Right cardiac atrium (tissue), 5 donors: ENCODE results near the gene FHIT. TPM values are rescaled to one million over a fixed set of nuclear protein-coding genes. Genes with fewer than 3 reads are reported as not detected.
"Not testable (repeated sequence)": the region's sequence is repeated elsewhere in the genome, so short reads cannot be mapped to it uniquely, and the experiment has no call there.

Experiments
- ATAC-seq, 2 donors: fragments of 200-7000 bp; cut with Tn5 transposase; one replicate each; pipeline versions ENCODE4 v1.8.0 to v1.9.1; 2020; ENCODE audit warnings: moderate library complexity in 2 of 2, mild to moderate bottlenecking in 1 of 2
- DNase-seq, 3 donors: peaks; one replicate each; pipeline ENCODE4 v3.0.0-alpha.2; 2020
- H3K27ac ChIP-seq: one replicate; pipeline ENCODE4 v1.5.1; 2013; ENCODE audit warnings: mild to moderate bottlenecking, low read length, control low read depth, moderate library complexity
- H3K27me3 ChIP-seq: one replicate; pipeline ENCODE4 v1.6.1; 2013; ENCODE audit not compliant: control insufficient read depth, insufficient read depth
- H3K4me1 ChIP-seq: one replicate; pipeline ENCODE4 v1.6.1; 2013; ENCODE audit warnings: low read length; ENCODE audit not compliant: control insufficient read depth, insufficient read depth
- H3K4me3 ChIP-seq: one replicate; pipeline ENCODE4 v1.5.1; 2013; ENCODE audit warnings: low read length, control low read depth
- H3K9me3 ChIP-seq: one replicate; pipeline ENCODE4 v1.6.1; 2013; ENCODE audit warnings: low read length; ENCODE audit not compliant: control insufficient read depth
- WGBS: extraction: QIAGEN DNeasy Blood & Tissue Kit; methylation state at CpG from one replicate; pipeline ENCODE4 v1.1.7; 2013; 5-methylcytosine and 5-hydroxymethylcytosine counted together
- intact Hi-C, 4 donors: fragments of 100-400 bp; cut with DNase I; formaldehyde crosslinking; loops; one replicate each; pipeline versions ENCODE4 v1.11.0 to v1.14.0; 2022 to 2023
- polyA plus RNA-seq: library from polyadenylated mRNA; stranded (reverse); fragments of 200-250 nt; gene quantifications from one replicate; pipeline ENCODE4 v1.2.3, GENCODE V29; 2013
- total RNA-seq, 4 donors: library from RNA; stranded (reverse); fragmentation: NEBNext Ultra II Directional; extraction: Animal tissue kit (Norgen Biotek cat#: 25700); gene quantifications; one replicate each; pipeline ENCODE4 v1.2.1, GENCODE V29; 2021
- donor health status: healthy with polysubstance abuse.
- donor health status: DM: no; HTN: yes; CAD: no.
- donor health status: DM: no; HTN: no; CAD: no.
- donor health status: DM: no; HTN: yes; CAD: no; lungs with severe emphysema.
- donor health status: DM: yes; HTN: yes; CAD: no.

Gene FHIT
- total and polyA plus RNA-seq, 5 donors = 16.5 to 25.8 (median 21.4) TPM

- Histone ChIP-seq H3K4me1 (no peaks in the 10 kb centered on the region), H3K27me3 (no peaks in the 10 kb centered on the region), H3K4me3 (no peak overlapping the region), H3K27ac (no peak overlapping the region), H3K9me3 (no peaks in the 10 kb centered on the region)
- intact Hi-C loops = no loop called here
- WGBS = 66% methylated on average over 4 of the region's 4 CpGs
- ATAC-seq = no peak
- DNase-seq = no peak
These were observed 56.2 kb downstream of the FHIT start for GRCh38 chr3:61194892-61195538.

- Histone ChIP-seq H3K9me3 (no peaks in the 10 kb centered on the region), H3K27me3 (no peaks in the 10 kb centered on the region), H3K4me1 (no peaks in the 10 kb centered on the region), H3K27ac (no peak overlapping the region), H3K4me3 (no peak overlapping the region)
- ATAC-seq = no peak
- no peak for DNase-seq
- intact Hi-C loops = no loop called here
These were observed 59.0 kb downstream of the FHIT start for GRCh38 chr3:61192222-61192621.

- WGBS = 97% methylated on average over 1 of the region's 1 CpG
- DNase-seq, H3K4me1 ChIP-seq, H3K9me3 ChIP-seq, H3K27me3 ChIP-seq, H3K27ac ChIP-seq, ATAC-seq, intact Hi-C loops, H3K4me3 ChIP-seq: not testable (repeated sequence)
These were observed 61.0 kb downstream of the FHIT start for GRCh38 chr3:61190205-61190604.

- Histone ChIP-seq H3K27me3 (no peaks in the 10 kb centered on the region), H3K4me3 (no peak overlapping the region), H3K4me1 (no peaks in the 10 kb centered on the region), H3K9me3 (no peaks in the 10 kb centered on the region), H3K27ac (no peak overlapping the region)
- intact Hi-C loops = no loop called here
- no peak for ATAC-seq
- whole genome bisulfite sequencing = 58% methylated on average over 3 of the region's 3 CpGs
- peak in 1 of 3 donors; percentile 16 for DNase-seq
These were observed 65.2 kb downstream of the FHIT start for GRCh38 chr3:61186030-61186429.

GRCh38 chr3:61184956-61185355 is 66.3 kb downstream of the FHIT start:
- no peaks in the 10 kb centered on the region for H3K4me1 ChIP-seq
- WGBS = 32% methylated on average over 4 of the region's 4 CpGs
- ATAC-seq (no peak), DNase-seq (peak in 1 of 3 donors; percentile 22)
- H3K27ac ChIP-seq = no peak overlapping the region
- H3K4me3 ChIP-seq = no peak overlapping the region
- intact Hi-C loops = no loop called here
- no peaks in the 10 kb centered on the region for H3K9me3 ChIP-seq
- H3K27me3 ChIP-seq = no peaks in the 10 kb centered on the region

- Histone ChIP-seq H3K27me3 (no peaks in the 10 kb centered on the region), H3K27ac (no peak overlapping the region), H3K9me3 (no peaks in the 10 kb centered on the region), H3K4me3 (no peak overlapping the region), H3K4me1 (no peaks in the 10 kb centered on the region)
- intact Hi-C loops = no loop called here
- ATAC-seq (no peak), DNase-seq (no peak)
These were observed 68.6 kb downstream of the FHIT start for GRCh38 chr3:61182662-61183061.

GRCh38 chr3:61181874-61182273 is 69.4 kb downstream of the FHIT start:
- Histone ChIP-seq H3K9me3 (no peaks in the 10 kb centered on the region), H3K4me1 (no peaks in the 10 kb centered on the region), H3K27ac (no peak overlapping the region), H3K4me3 (no peak overlapping the region), H3K27me3 (no peaks in the 10 kb centered on the region)
- WGBS = 85% methylated on average over 2 of the region's 2 CpGs
- no peak for DNase-seq
- no peak for ATAC-seq
- intact Hi-C loops = no loop called here

GRCh38 chr3:61180206-61180605 is 71.0 kb downstream of the FHIT start:
- no peak for DNase-seq
- Histone ChIP-seq H3K4me1 (no peaks in the 10 kb centered on the region), H3K4me3 (no peak overlapping the region), H3K27ac (no peak overlapping the region), H3K9me3 (no peaks in the 10 kb centered on the region), H3K27me3 (no peaks in the 10 kb centered on the region)
- WGBS = 57% methylated on average over 2 of the region's 2 CpGs
- intact Hi-C loops = no loop called here
- no peak for ATAC-seq

- no peaks in the 10 kb centered on the region for H3K9me3 ChIP-seq
- no peaks in the 10 kb centered on the region for H3K27me3 ChIP-seq
- intact Hi-C loops = no loop called here
- no peak overlapping the region for H3K27ac ChIP-seq
- H3K4me3 ChIP-seq = no peak overlapping the region
- DNase-seq (no peak), ATAC-seq (no peak)
- 80% methylated on average over 3 of the region's 3 CpGs for WGBS
- H3K4me1 ChIP-seq = no peaks in the 10 kb centered on the region
These were observed 73.1 kb downstream of the FHIT start for GRCh38 chr3:61178167-61178566.

GRCh38 chr3:61177450-61177849 is 73.8 kb downstream of the FHIT start:
- no peak for ATAC-seq
- 86% methylated on average over 2 of the region's 2 CpGs for WGBS

GRCh38 chr3:61173676-61174075 is 77.6 kb downstream of the FHIT start:
- intact Hi-C loops = no loop called here
- no peaks in the 10 kb centered on the region for H3K4me1 ChIP-seq
- no peak for DNase-seq
- H3K27me3 ChIP-seq = no peaks in the 10 kb centered on the region
- no peaks in the 10 kb centered on the region for H3K9me3 ChIP-seq
- ATAC-seq = no peak
- no peak overlapping the region for H3K4me3 ChIP-seq
- H3K27ac ChIP-seq = no peak overlapping the region

More at GRCh38 chr3:61177450-61177849, 73.8 kb downstream of the FHIT start:
- Histone ChIP-seq H3K9me3 (no peaks in the 10 kb centered on the region), H3K27ac (no peak overlapping the region), H3K4me1 (no peaks in the 10 kb centered on the region), H3K4me3 (no peak overlapping the region), H3K27me3 (no peaks in the 10 kb centered on the region)
- intact Hi-C loops = no loop called here
- no peak for DNase-seq

GRCh38 chr3:61172684-61173083 is 78.6 kb downstream of the FHIT start:
- Histone ChIP-seq H3K27ac (no peak overlapping the region), H3K27me3 (no peaks in the 10 kb centered on the region), H3K9me3 (no peaks in the 10 kb centered on the region), H3K4me3 (no peak overlapping the region), H3K4me1 (no peaks in the 10 kb centered on the region)
- intact Hi-C loops = no loop called here
- DNase-seq (no peak), ATAC-seq (no peak)
- 32% methylated on average over 2 of the region's 2 CpGs for WGBS
